HEK293T (cell line): ENCODE data around the gene USP34.
"Not testable (repeated sequence)": the region's sequence is repeated elsewhere in the genome, so short reads cannot be mapped to it uniquely, and the experiment has no call there.

Source experiments
- CTCF ChIA-PET: fragments of 350-600 bp; formaldehyde crosslinking; extraction: SDS; loops from one replicate; lab custom pipeline; 2021; ENCODE audit warnings: antibody characterized with exemption, inconsistent platforms; lab: Yijun Ruan, JAX
- POLR2A ChIA-PET: fragments of 350-600 bp; formaldehyde crosslinking; extraction: SDS; loops from one replicate; lab custom pipeline; 2020; ENCODE audit warnings: antibody characterized with exemption, inconsistent platforms; lab: Yijun Ruan, JAX
- DNase-seq: peaks from one replicate; pipeline ENCODE4 v3.0.0; 2012; ENCODE audit warnings: mixed read lengths; ENCODE audit errors: extremely low spot score
- ARNT ChIP-seq: fragments of 450-650 bp; IDR thresholded peaks from 2 replicates; pipeline ENCODE4 v1.6.1; 2017; ENCODE audit warnings: mild to moderate bottlenecking
- BHLHE40 ChIP-seq: fragments of 450-650 bp; IDR thresholded peaks from 2 replicates; pipeline ENCODE4 v1.6.1; 2016; ENCODE audit warnings: mild to moderate bottlenecking, moderate library complexity, borderline replicate concordance
- CTBP1 ChIP-seq: fragments of 450-650 bp; IDR thresholded peaks from 2 replicates; pipeline ENCODE4 v1.6.1; 2016; ENCODE audit warnings: borderline replicate concordance
- ELF4 ChIP-seq: fragments of 450-650 bp; IDR thresholded peaks from 2 replicates; pipeline ENCODE4 v1.6.1; 2017; ENCODE audit warnings: antibody characterized with exemption
- FOXA1 ChIP-seq: fragments of 450-650 bp; IDR thresholded peaks from 2 replicates; pipeline ENCODE4 v1.6.1; 2016; ENCODE audit warnings: mild to moderate bottlenecking
- FOXK2 ChIP-seq: fragments of 450-650 bp; IDR thresholded peaks from 2 replicates; pipeline ENCODE4 v1.6.1; 2016; ENCODE audit warnings: mild to moderate bottlenecking
- FOXM1 ChIP-seq: fragments of 450-650 bp; IDR thresholded peaks from 2 replicates; pipeline ENCODE4 v1.6.1; 2017; ENCODE audit warnings: mild to moderate bottlenecking, borderline replicate concordance
- HDGF ChIP-seq: fragments of 450-650 bp; IDR thresholded peaks from 2 replicates; pipeline ENCODE4 v1.6.1; 2017; ENCODE audit warnings: antibody characterized with exemption, borderline replicate concordance
- L3MBTL2 ChIP-seq: fragments of 450-650 bp; conservative IDR thresholded peaks from 2 replicates; pipeline ENCODE4 v1.6.1; 2016; ENCODE audit warnings: mild to moderate bottlenecking
- LEF1 ChIP-seq: fragments of 450-650 bp; IDR thresholded peaks from 2 replicates; pipeline ENCODE4 v1.6.1; 2017; ENCODE audit warnings: mild to moderate bottlenecking, borderline replicate concordance
- NFRKB ChIP-seq: fragments of 450-650 bp; IDR thresholded peaks from 2 replicates; pipeline ENCODE4 v1.6.1; 2016; ENCODE audit warnings: mild to moderate bottlenecking, moderate library complexity
- SP1 ChIP-seq: fragments of 450-650 bp; IDR thresholded peaks from 2 replicates; pipeline ENCODE4 v1.6.1; 2017
- SUZ12 ChIP-seq: fragments of 450-650 bp; IDR thresholded peaks from 2 replicates; pipeline ENCODE4 v1.6.1; 2016; ENCODE audit warnings: mild to moderate bottlenecking
- TARDBP ChIP-seq: fragments of 450-650 bp; IDR thresholded peaks from 2 replicates; pipeline ENCODE4 v1.6.1; 2016
- ZNF384 ChIP-seq: fragments of 450-650 bp; IDR thresholded peaks from 2 replicates; pipeline ENCODE4 v1.6.1; 2016
- TF ChIP-seq, protein P1 (sequence below): fragments of 450-650 bp; IDR thresholded peaks from 2 replicates; pipeline ENCODE4 v1.6.1; 2016

USP34 gene

GRCh38 chr2:61165946-61166345 lies 304.9 kb downstream of the USP34 start:
- DNase-seq, result no peak
- CTCF ChIA-PET, result no interaction called here
- TF ChIP-seq ELF4 (no peak), LEF1 (no peak), FOXM1 (no peak), L3MBTL2 (no peak), FOXK2 (no peak), CTBP1 (no peak), ZNF384 (no peak), SUZ12 (no peak), BHLHE40 (no peak), TARDBP (no peak), SP1 (no peak), HDGF (no peak), ARNT (no peak), NFRKB (no peak), FOXA1 (no peak)
- TF ChIP-seq, protein P1, sequence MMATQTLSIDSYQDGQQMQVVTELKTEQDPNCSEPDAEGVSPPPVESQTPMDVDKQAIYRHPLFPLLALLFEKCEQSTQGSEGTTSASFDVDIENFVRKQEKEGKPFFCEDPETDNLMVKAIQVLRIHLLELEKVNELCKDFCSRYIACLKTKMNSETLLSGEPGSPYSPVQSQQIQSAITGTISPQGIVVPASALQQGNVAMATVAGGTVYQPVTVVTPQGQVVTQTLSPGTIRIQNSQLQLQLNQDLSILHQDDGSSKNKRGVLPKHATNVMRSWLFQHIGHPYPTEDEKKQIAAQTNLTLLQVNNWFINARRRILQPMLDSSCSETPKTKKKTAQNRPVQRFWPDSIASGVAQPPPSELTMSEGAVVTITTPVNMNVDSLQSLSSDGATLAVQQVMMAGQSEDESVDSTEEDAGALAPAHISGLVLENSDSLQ, result no peak
- POLR2A ChIA-PET, result interaction anchor here (0.8 kb wide), 1 partner anchor 11 kb away, joined by 3 read pairs; no protein-coding TSS in a partner anchor

GRCh38 chr2:61165082-61165481 lies 305.8 kb downstream of the USP34 start:
- DNase-seq, CTCF ChIA-PET: not testable (repeated sequence)
- POLR2A ChIA-PET, result interaction anchor here (0.8 kb wide), 1 partner anchor 12 kb away, joined by 3 read pairs; no protein-coding TSS in a partner anchor

- ChIA-PET CTCF (no interaction called here), POLR2A (no interaction called here)
- TF ChIP-seq SP1 (no peak), CTBP1 (no peak), ZNF384 (no peak), ARNT (no peak), FOXK2 (no peak), TARDBP (no peak), FOXA1 (no peak), SUZ12 (no peak), FOXM1 (no peak), LEF1 (no peak)
- TF ChIP-seq, protein P1, result no peak
Observed at GRCh38 chr2:61162721-61163120, 308.2 kb downstream of the USP34 start.

DNA sequence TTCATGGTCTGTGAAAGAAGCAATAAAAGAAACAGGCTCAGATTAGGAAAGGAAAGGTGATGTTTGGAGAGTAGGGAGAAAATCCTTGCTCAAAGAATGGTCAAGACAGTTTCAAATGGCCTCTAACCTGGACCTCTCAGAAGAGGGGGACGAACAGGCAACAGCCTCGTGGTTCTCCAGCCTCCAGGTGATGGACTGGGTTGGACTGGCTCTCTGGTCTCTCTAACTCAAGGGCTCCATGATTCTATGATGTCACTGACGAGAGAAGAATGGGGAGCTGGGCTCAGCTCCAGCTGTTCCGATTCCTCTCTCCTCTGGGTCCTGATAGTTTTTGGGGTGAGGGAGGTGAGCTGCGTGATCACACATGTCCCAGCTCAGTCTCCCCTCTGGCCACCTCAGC lies 309.0 kb downstream of the USP34 start, which contains the start of gene C2orf74:
Gene C2orf74 (plus strand): TSS at position 301 of the 400 bp plus-strand sequence. CDS start 327 bp downstream, outside the sequence.
- TF ChIP-seq ZNF384 (no peak), BHLHE40 (no peak), FOXK2 (no peak), FOXA1 (no peak), FOXM1 (no peak), ARNT (no peak), TARDBP (no peak), LEF1 (no peak)
- TF ChIP-seq, protein P1, result no peak

More at GRCh38 chr2:61162721-61163120, 308.2 kb downstream of the USP34 start:
- DNase-seq, result no peak

GRCh38 chr2:61158356-61158955 lies 312.4 kb downstream of the USP34 start:
- CTCF ChIA-PET, result no interaction called here

More for the DNA sequence above, 309.0 kb downstream of the USP34 start, which contains the start of gene C2orf74:
- CTCF ChIA-PET, result no interaction called here
- POLR2A ChIA-PET, result interaction anchor here (0.7 kb wide), 1 partner anchor 15 kb away, joined by 3 read pairs; no protein-coding TSS in a partner anchor
- DNase-seq, result no peak

More at GRCh38 chr2:61158356-61158955, 312.4 kb downstream of the USP34 start:
- TF ChIP-seq FOXK2 (no peak), SP1 (no peak), ELF4 (no peak), BHLHE40 (no peak), LEF1 (no peak), HDGF (no peak), TARDBP (no peak), SUZ12 (no peak), CTBP1 (no peak), ZNF384 (no peak), FOXM1 (no peak), FOXA1 (no peak), ARNT (no peak), L3MBTL2 (no peak), NFRKB (no peak)
- TF ChIP-seq, protein P1, result no peak
- POLR2A ChIA-PET, result no interaction called here
- no peak for DNase-seq
